GM18519 (cell line): Measurements from ENCODE around the gene ARHGEF10L.

Experiments
- ATAC-seq: cut with Tn5 transposase; IDR thresholded peaks from one replicate; pipeline ENCODE4 v1.9.1; 2021; ENCODE audit warnings: mild to moderate bottlenecking, moderate library complexity; ENCODE audit not compliant: unreplicated experiment, low FRiP score

ARHGEF10L gene

GRCh38 chr1:17520473-17521319 lies 18.8 kb upstream of the ARHGEF10L start:
- no peak for ATAC-seq

- no peak for ATAC-seq
Measured at GRCh38 chr1:17521946-17522612, 17.4 kb upstream of the ARHGEF10L start.

GRCh38 chr1:17523321-17524041 lies 16.0 kb upstream of the ARHGEF10L start:
- ATAC-seq = no peak

GRCh38 chr1:17524645-17525044 lies 14.9 kb upstream of the ARHGEF10L start:
- ATAC-seq = no peak

- ATAC-seq = no peak
Measured at GRCh38 chr1:17525996-17526686, 13.4 kb upstream of the ARHGEF10L start.

GRCh38 chr1:17527036-17527914 lies 12.2 kb upstream of the ARHGEF10L start:
- ATAC-seq = no peak

GRCh38 chr1:17529381-17529780 lies 10.1 kb upstream of the ARHGEF10L start:
- ATAC-seq = no peak

- ATAC-seq = no peak
Measured at GRCh38 chr1:17531343-17531681, 8.2 kb upstream of the ARHGEF10L start.

GRCh38 chr1:17531682-17532487 lies 7.6 kb upstream of the ARHGEF10L start:
- ATAC-seq = no peak

- no peak for ATAC-seq
Measured at GRCh38 chr1:17533201-17533600, 6.3 kb upstream of the ARHGEF10L start.

GRCh38 chr1:17535300-17535936 lies 4.1 kb upstream of the ARHGEF10L start:
- ATAC-seq = no peak

- no peak for ATAC-seq
Measured at GRCh38 chr1:17538010-17538409, 1.5 kb upstream of the ARHGEF10L start.

GRCh38 chr1:17538428-17539117 lies 925 bp upstream of the ARHGEF10L start:
- no peak for ATAC-seq

- ATAC-seq = no peak
Measured at GRCh38 chr1:17539118-17539476, 401 bp upstream of the ARHGEF10L start.

- no peak for ATAC-seq
Measured at GRCh38 chr1:17540255-17541001, 930 bp downstream of the ARHGEF10L start.

- no peak for ATAC-seq
Measured at GRCh38 chr1:17542645-17543044, 3.1 kb downstream of the ARHGEF10L start.

GRCh38 chr1:17544776-17545350 lies 5.4 kb downstream of the ARHGEF10L start:
- no peak for ATAC-seq
